ENCODE results near the gene SNTG2.

SNTG2 gene

DNA sequence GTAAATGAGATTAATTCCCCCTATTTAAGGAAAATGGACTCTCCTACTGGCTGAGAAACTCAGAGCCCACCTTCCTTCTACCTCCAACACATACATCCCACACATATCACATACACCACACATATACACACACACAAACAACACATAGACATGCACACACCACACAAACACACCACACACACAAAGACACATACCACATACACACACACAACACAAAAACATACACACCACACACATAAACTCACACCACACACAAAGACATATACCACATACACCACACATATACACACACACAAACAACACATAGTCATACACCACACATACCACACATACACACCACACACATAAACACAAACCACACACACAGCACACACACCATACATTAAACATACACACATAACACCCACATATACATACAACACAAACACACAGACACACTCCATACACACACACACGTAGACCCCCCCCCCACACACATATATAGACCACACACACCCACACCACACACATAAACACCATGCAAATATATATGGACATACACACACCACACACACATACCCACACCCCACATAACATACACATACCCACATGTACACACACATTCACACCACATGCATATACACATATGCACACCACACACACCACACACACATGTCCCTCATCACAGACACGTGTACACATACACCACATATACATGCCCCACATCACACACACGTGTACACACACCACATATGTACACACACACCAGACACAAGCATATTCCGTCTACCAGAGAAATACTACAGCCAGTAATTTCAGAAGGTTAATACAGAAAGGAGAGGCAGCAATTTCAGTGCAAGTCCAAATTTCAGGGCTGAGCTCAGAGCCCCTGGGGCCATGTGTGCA is 204.3 kb downstream of the SNTG2 start:
- no peak for DNase-seq

GRCh38 chr2:1156059-1156458 is 205.4 kb downstream of the SNTG2 start:
- no peak for DNase-seq

GRCh38 chr2:1156531-1156930 is 205.9 kb downstream of the SNTG2 start:
- DNase-seq: no peak

DNA sequence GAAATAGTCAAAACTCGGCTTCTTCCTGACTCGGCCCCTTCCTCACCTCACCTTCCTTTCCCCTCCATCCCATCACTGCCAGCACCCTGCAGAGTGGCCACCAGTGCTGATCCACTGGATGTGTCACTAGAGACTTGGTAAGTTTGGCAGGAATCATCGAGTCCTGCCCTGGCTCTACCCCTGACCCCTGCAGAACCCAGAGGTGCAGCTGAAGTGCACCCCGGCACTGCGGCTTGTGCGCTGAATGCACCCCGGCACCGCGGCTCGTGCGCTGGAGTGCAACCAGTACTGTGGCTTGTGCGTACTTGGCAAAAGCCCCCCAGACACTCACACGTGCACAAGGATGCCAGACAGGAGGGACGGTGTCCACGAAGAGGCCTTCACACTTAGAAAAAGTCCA is 206.5 kb downstream of the SNTG2 start:
- no peak for DNase-seq

GRCh38 chr2:1159013-1159412 is 208.4 kb downstream of the SNTG2 start:
- no peak for DNase-seq

DNA sequence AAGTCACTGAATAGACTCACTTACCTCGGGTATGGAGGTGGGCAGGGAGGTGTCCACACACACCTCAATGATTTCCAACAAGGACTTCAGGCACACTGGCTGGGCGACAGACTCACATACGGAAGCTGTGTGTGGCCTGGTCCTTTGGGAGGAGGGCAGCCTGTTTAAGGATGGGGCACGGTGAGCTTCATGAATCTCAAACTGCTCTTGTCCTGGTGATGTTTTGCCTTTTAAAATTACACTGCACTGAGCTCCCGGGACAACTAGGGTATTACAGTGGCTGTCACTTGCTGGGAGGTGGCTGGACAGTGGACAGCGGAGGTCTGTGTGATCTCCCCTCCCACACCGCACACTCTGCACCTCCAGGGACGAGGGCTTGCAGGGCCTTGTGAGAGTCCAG is 211.6 kb downstream of the SNTG2 start:
- DNase-seq: no peak

DNA sequence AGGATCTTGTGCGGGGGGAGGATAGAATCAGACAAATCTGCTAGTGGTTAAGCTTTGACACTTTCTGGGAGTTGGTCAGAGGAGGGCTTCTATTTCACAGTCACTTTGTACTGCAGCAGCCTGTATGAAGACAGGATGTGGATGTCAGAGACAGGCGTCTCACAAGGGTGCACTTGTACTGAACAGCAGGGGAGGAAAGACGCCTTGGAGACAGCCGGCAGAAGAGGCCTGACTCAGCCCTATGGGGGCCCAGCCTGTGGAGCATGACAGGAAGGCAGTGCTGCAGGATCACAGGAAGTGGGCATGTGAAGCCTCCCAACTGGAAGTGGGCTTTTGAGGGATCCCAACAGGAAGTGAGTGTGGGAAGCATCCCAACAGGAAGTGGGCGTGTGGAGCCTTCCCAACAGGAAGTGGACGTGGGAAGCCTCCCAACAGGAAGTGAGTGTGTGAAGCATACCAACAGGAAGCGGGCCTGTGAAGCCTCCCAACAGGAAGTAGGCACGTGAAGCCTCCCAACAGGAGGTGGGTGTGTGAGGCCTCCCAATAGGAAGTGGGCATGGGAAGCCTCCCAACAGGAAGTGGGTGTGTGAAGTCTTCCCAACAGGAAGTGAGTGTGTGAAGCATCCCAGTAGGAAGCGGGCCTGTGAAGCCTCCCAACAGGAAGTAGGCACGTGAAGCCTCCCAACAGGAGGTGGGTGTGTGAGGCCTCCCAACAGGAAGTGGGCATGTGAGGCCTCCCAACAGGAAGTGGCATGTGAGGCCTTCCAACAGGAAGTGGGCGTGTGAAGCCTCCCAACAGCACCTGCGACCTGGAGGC is 212.3 kb downstream of the SNTG2 start:
- DNase-seq: no peak

- no peak for DNase-seq
Observed at GRCh38 chr2:1166976-1167375, 216.3 kb downstream of the SNTG2 start.

DNA sequence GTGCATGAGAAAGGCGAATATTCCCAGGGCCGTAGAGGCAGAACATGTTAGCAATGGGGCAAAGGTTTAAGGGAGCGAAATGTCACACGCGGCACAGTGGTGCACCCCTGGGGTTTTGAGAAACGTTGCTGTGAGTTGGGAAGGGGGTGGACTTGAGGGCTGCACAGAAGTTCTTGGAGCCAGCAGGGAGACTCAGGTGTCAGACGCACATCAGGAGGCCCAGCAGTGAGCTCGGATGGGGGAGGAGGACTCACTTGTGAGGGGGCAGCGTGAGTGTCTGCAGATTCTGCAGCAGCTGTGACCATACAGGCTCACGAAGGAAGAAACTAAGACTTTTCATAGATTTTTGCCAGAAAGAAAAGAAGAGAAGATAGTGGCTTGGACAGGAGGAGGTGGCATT is 218.2 kb downstream of the SNTG2 start:
- DNase-seq: no peak

DNA sequence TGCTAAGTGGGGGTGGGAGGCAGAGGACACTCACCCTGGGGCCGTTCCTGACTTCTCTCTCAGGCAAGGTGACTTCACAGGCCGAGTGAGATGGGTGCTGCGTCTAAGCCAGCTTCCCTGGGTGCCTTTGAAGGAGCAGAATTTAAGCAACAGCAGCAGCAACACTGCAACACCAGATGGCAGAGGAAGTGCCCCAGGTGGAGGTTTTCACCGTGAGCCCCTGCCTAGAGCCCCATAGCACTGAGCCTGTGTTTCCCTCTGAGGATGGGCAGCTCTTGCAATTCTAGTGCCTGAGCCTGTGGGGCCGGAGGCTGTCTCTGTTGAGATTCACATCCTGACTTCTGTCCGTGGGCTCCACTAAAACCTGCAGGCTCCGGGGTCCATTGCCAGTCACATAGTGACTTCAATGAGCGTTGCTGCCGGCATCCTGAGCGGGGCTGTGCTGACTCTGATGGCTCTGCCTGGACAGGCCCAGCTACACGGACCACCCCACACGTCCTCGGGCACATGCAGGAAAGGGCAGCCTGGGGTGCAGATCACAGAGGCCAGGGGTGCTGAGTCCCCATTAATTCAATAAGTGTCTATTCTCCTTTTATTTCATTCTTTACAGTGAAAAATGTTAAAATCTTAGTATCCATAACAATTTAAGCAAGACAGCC is 218.8 kb downstream of the SNTG2 start:
- no peak for DNase-seq

GRCh38 chr2:1170241-1170640 is 219.6 kb downstream of the SNTG2 start:
- no peak for DNase-seq

GRCh38 chr2:1170711-1171110 is 220.1 kb downstream of the SNTG2 start:
- no peak for DNase-seq

- DNase-seq: no peak
Observed at GRCh38 chr2:1173528-1173927, 222.9 kb downstream of the SNTG2 start.

DNA sequence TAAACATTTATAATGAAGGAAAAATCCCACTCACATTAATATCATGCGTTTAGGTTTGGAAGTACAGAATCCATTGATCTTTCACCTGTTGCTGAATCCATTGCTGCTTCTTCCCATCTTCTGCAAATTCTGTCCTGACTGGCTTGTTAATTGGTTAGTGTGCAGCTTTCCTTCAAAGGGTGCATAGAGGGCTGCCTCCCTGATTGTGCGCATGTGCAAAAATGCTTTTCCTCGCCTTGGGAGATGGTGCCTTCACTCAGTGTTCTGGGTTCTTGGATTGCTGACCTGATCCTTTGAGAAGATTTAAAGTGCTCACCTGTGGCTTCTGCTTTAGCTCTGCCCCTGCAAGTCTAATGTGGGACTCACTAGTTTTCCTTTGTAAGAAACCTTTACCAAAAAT is 231.2 kb downstream of the SNTG2 start:
- DNase-seq: no peak

- no peak for DNase-seq
Observed at GRCh38 chr2:1183300-1183699, 232.7 kb downstream of the SNTG2 start.

DNA sequence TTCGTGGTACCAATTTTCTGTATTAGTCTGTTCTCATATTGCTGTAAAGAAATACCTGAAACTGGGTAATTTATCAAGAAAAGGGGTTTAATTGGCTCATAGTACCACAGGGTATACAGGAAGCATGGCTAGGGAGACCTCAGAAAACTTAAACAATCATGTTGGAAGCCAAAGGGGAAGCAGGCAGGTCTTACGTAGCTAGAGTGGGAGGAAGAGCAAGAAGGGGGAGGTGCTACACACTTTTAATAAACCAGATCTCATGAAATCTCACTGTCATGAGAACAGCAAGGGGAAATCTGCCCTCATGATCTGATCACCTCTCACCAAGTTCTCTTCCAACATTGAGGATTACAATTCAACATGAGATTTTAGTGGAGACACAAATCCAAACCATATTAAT is 235.8 kb downstream of the SNTG2 start:
- no peak for DNase-seq

DNA sequence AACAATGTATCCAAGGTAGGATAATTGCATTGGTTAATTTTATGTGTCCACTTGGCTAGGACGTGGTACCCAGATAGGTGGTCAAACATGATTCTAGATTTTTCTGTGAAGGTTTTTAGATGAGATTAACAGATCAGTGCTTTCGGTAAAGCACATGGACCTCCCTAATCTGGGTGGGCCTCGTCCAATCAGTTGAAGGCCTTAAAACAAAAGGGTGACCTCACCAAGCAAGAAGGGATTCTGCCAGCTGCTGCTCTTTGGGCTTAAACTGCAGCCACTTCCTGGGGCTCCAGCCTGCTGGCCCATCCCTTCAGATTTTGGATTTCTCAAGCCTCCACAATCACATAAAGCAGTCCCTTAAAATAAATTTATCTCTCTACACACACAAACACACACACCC is 236.5 kb downstream of the SNTG2 start:
- no peak for DNase-seq

DNA sequence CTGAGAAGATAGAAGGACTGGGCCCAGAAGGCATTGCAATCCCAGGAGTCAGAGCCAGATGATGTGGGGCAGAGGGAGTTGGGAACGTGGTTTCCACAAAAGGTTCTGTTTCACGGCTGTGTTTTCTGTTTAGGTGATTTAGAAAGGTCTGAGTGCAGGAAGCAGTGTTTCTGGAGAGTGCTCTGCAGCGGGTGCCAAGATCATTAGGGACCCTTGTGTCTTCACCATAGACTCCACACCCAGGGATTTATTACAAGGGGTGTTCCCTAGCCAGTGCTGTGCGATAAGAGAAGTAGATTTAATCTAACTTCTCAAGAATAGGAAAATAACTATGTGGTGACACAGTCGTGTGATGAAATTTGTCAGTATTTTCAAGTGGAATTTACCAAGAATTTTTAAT is 241.5 kb downstream of the SNTG2 start:
- DNase-seq: no peak

DNA sequence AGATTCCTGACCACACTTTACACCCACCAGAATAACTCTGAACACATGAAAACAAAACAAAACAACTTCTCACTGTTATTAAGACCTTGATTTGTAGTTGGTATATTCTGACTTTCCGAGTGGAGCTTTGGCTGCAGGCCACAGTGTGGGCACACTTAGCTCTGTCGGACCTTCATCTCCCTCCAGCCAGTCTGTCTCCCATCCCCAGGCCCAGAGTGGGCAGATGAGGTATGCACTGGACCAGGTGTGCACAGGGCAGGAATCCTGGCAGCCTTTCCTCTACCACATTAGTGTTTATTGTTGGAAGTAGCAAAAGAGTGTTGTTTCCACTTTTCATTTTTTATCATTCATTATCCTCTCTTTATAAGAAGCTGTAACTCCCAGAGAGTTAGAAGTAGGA is 243.2 kb downstream of the SNTG2 start:
- no peak for DNase-seq

GRCh38 chr2:1203772-1204171 is 253.1 kb downstream of the SNTG2 start:
- DNase-seq: no peak

DNA sequence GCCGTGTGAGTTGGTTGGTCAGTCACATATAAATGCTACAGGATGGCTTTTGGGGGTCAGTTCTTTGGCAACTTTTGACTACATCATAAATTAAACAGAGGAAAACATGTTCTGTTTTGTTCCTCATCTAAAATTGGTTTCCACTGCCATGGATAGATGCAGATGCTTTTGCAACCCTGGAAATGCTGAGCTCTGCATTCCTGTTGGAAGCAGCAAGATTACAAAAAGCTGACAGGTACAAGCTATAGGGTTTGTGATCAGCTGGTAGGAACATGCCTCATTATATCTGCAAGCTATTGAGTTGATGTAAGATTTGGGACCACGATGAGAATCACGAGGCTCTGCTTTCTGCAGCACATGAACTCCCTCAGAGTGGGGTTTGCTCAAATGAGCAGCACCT is 255.2 kb downstream of the SNTG2 start:
- no peak for DNase-seq

DNA sequence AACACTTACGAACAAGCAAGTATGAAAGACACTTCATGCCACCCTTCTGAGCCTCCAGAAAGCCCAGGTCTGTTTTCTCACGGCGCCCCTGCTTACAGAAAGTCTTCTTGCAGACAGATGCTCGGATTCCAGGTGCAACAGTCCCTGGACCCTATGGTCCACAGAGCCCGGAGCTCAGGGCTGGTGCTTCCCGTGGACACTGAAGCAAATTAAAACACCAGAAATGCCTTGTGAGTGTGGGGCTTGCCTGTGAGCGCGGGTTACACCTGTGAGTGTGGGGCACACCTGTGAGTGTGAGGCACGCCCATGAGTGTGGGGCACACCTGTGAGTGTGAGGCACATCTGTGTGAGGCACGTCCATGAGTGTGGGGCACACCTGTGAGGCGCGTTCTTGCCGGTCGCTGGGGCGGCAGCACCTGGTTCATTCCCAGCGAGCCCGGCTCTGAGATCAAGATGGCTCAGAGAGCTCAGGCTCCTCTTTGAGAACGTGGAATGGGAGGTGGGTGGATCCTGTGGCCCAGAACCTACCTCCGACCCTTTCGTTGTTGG is 257.4 kb downstream of the SNTG2 start:
- DNase-seq: no peak

- no peak for DNase-seq
Observed at GRCh38 chr2:1208522-1208921, 257.9 kb downstream of the SNTG2 start.
